H9 (cell line): ENCODE results near the gene AATK. TPM values are rescaled to one million over a fixed set of nuclear protein-coding genes. Genes with fewer than 3 reads are reported as not detected.

Experiments
- DNase-seq: peaks from one replicate; pipeline ENCODE4 v3.0.0-alpha.2; 2017
- H2AFZ ChIP-seq: one replicate; pipeline ENCODE4 v1.6.1; 2013; ENCODE audit warnings: mild to moderate bottlenecking, low read length, control low read depth, moderate library complexity
- H2AK5ac ChIP-seq: 2 replicates; pipeline ENCODE4 v1.6.1; 2013; ENCODE audit warnings: low read length, control low read depth, mixed read lengths; ENCODE audit not compliant: insufficient read length
- H2BK120ac ChIP-seq: one replicate; pipeline ENCODE4 v1.6.1; 2013; ENCODE audit warnings: low read depth, mild to moderate bottlenecking, low read length, control low read depth, inconsistent platforms; ENCODE audit not compliant: poor library complexity, severe bottlenecking
- H2BK12ac ChIP-seq: 2 replicates; pipeline ENCODE4 v1.6.1; 2013; ENCODE audit warnings: low read length, control low read depth, mixed read lengths, low read depth; ENCODE audit not compliant: insufficient read length
- H2BK15ac ChIP-seq: 2 replicates; pipeline ENCODE4 v1.6.1; 2013; ENCODE audit warnings: low read depth, low read length, control low read depth
- H2BK20ac ChIP-seq: one replicate; pipeline ENCODE4 v1.6.1; 2013; ENCODE audit warnings: low read depth, mild to moderate bottlenecking, low read length, control low read depth, inconsistent platforms; ENCODE audit not compliant: poor library complexity, severe bottlenecking
- H2BK5ac ChIP-seq: 2 replicates; pipeline ENCODE4 v1.6.1; 2013; ENCODE audit warnings: low read length, control low read depth, mixed read lengths; ENCODE audit not compliant: insufficient read length
- H3K14ac ChIP-seq: 2 replicates; pipeline ENCODE4 v1.6.1; 2013; ENCODE audit warnings: low read length, control low read depth; ENCODE audit not compliant: insufficient read depth
- H3K18ac ChIP-seq: 2 replicates; pipeline ENCODE4 v1.6.1; 2013; ENCODE audit warnings: low read depth, mild to moderate bottlenecking, mixed read lengths, low read length, control low read depth; ENCODE audit not compliant: insufficient read length
- H3K23ac ChIP-seq: 2 replicates; pipeline ENCODE4 v1.6.1; 2013; ENCODE audit warnings: low read length, control low read depth, mixed read lengths, low read depth; ENCODE audit not compliant: insufficient read length
- H3K23me2 ChIP-seq: 2 replicates; pipeline ENCODE4 v1.6.1; 2013; ENCODE audit warnings: low read depth, mild to moderate bottlenecking, mixed read lengths, low read length, control low read depth; ENCODE audit not compliant: insufficient read length, poor library complexity, severe bottlenecking
- H3K27ac ChIP-seq: 2 replicates; pipeline ENCODE4 v1.5.1; 2013; ENCODE audit warnings: low read length, control low read depth, mixed read lengths, low read depth; ENCODE audit not compliant: insufficient read length
- H3K27me3 ChIP-seq: 2 replicates; pipeline ENCODE4 v1.6.1; 2013; ENCODE audit warnings: low read length, control low read depth, inconsistent platforms; ENCODE audit not compliant: insufficient read depth
- H3K4ac ChIP-seq: 2 replicates; pipeline ENCODE4 v1.6.1; 2013; ENCODE audit warnings: low read depth, mild to moderate bottlenecking, control low read depth, inconsistent platforms, low read length, moderate library complexity
- H3K4me1 ChIP-seq: 2 replicates; pipeline ENCODE4 v1.6.1; 2013; ENCODE audit warnings: low read length, control low read depth, inconsistent platforms; ENCODE audit not compliant: insufficient read depth
- H3K4me2 ChIP-seq: 2 replicates; pipeline ENCODE4 v1.6.1; 2013; ENCODE audit warnings: low read length, control low read depth, mixed read lengths; ENCODE audit not compliant: insufficient read length, insufficient read depth
- H3K56ac ChIP-seq: 2 replicates; pipeline ENCODE4 v1.6.1; 2013; ENCODE audit warnings: low read depth, mild to moderate bottlenecking, mixed read lengths, low read length, control low read depth; ENCODE audit not compliant: insufficient read length
- H3K79me1 ChIP-seq: 2 replicates; pipeline ENCODE4 v1.6.1; 2013; ENCODE audit warnings: low read depth, mild to moderate bottlenecking, moderate library complexity, low read length, control low read depth, inconsistent platforms; ENCODE audit not compliant: insufficient read depth, poor library complexity, severe bottlenecking
- H3K79me2 ChIP-seq: 2 replicates; pipeline ENCODE4 v1.6.1; 2013; ENCODE audit warnings: low read length, control low read depth, inconsistent platforms; ENCODE audit not compliant: insufficient read depth
- H3K9ac ChIP-seq: 2 replicates; pipeline ENCODE4 v1.6.1; 2013; ENCODE audit warnings: low read length, control low read depth, mixed read lengths; ENCODE audit not compliant: insufficient read length; ENCODE audit errors: extremely low read depth
- H3K9me3 ChIP-seq: one replicate; pipeline ENCODE4 v1.6.1; 2013; ENCODE audit warnings: low read depth, low read length, inconsistent platforms; ENCODE audit not compliant: control insufficient read depth
- H3T11ph ChIP-seq: one replicate; pipeline ENCODE4 v1.6.1; 2013; ENCODE audit warnings: mild to moderate bottlenecking, low read length, control low read depth, inconsistent platforms
- H4K20me1 ChIP-seq: one replicate; pipeline ENCODE4 v1.6.1; 2013; ENCODE audit not compliant: control insufficient read depth, insufficient read length, insufficient read depth
- H4K5ac ChIP-seq: 2 replicates; pipeline ENCODE4 v1.6.1; 2013; ENCODE audit warnings: low read depth, mild to moderate bottlenecking, mixed read lengths, low read length, control low read depth; ENCODE audit not compliant: insufficient read length
- H4K8ac ChIP-seq: replicated peaks from 2 replicates; pipeline ENCODE4 v1.6.1; 2013; ENCODE audit warnings: low read length, control low read depth, mixed read lengths, low read depth; ENCODE audit not compliant: insufficient read length
- H4K91ac ChIP-seq: 2 replicates; pipeline ENCODE4 v1.6.1; 2013; ENCODE audit warnings: low read depth, mild to moderate bottlenecking, moderate library complexity, mixed read lengths, low read length, control low read depth; ENCODE audit not compliant: insufficient read length
- H3K27ac Mint-ChIP-seq, 3 experiments: 2 replicates in 2 of 3; 3 replicates in 1 of 3; pipeline ENCODE4 v1.8.0; 2020 to 2021; ENCODE audit warnings: mixed read lengths in 3 of 3, mild to moderate bottlenecking in 1 of 3, moderate library complexity in 1 of 3
- H3K27me3 Mint-ChIP-seq: 2 replicates; pipeline ENCODE4 v1.8.0; 2021; ENCODE audit warnings: low read depth, mild to moderate bottlenecking, moderate library complexity, mixed read lengths
- H3K36me3 Mint-ChIP-seq, 3 experiments: 2 replicates in 2 of 3; 3 replicates in 1 of 3; pipeline ENCODE4 v1.8.0; 2020 to 2021; ENCODE audit warnings: low read depth in 3 of 3, mixed read lengths in 3 of 3; ENCODE audit not compliant: insufficient read depth in 1 of 3
- H3K4me1 Mint-ChIP-seq, 2 experiments: 2 replicates each; pipeline ENCODE4 v1.8.0; 2020; ENCODE audit warnings: mixed read lengths in 2 of 2
- H3K4me3 Mint-ChIP-seq, 2 experiments: 2 replicates in 1 of 2; 3 replicates in 1 of 2; pipeline ENCODE4 v1.8.0; 2020 to 2021; ENCODE audit warnings: mild to moderate bottlenecking in 2 of 2, mixed read lengths in 2 of 2, moderate library complexity in 1 of 2
- H3K9me3 Mint-ChIP-seq, 2 experiments: 2 replicates in 1 of 2; 3 replicates in 1 of 2; pipeline ENCODE4 v1.8.0; 2020; ENCODE audit warnings: mild to moderate bottlenecking in 2 of 2, mixed read lengths in 2 of 2, moderate library complexity in 1 of 2
- WGBS: extraction: QIAGEN DNeasy Blood & Tissue Kit; methylation state at CpG from one replicate; pipeline ENCODE4 v1.1.7; 2013; ENCODE audit warnings: missing lambda C conversion rate, low lambda C conversion rate, mixed read lengths; ENCODE audit not compliant: insufficient read length; ENCODE audit errors: extremely low coverage; 5-methylcytosine and 5-hydroxymethylcytosine counted together
- total RNA-seq: library from RNA; stranded (reverse); gene quantifications from 2 replicates; pipeline ENCODE4 v1.2.1, GENCODE V29; 2021
- TF ChIP-seq, protein P1 (sequence below): fragments of 200-600 bp; sonication (generic); conservative IDR thresholded peaks from 3 replicates; pipeline ENCODE4 v1.8.0; 2021; ENCODE audit warnings: antibody characterized with exemption, mild to moderate bottlenecking

AATK gene
- total RNA-seq, 1 experiment from 2014 or later, result 2.4 TPM

GRCh38 chr17:81157848-81158687, 8.0 kb downstream of the AATK start:
- Histone ChIP-seq H4K20me1 (no peaks in the 10 kb centered on the region), H3K4ac (no peak overlapping the region), H3K56ac (no peak overlapping the region), H4K91ac (no peak overlapping the region), H3K27me3 (no peaks in the 10 kb centered on the region), H4K5ac (no peak overlapping the region), H2BK12ac (no peak overlapping the region), H3K79me1 (no peaks in the 10 kb centered on the region), H3K9ac (no peak overlapping the region), H2BK120ac (no peak overlapping the region), H2BK15ac (no peak overlapping the region), H3K18ac (no peak overlapping the region), H2AFZ (no peak overlapping the region), H3K79me2 (no peaks in the 10 kb centered on the region), H2BK5ac (no peak overlapping the region), H3K27ac (no peak overlapping the region), H4K8ac (no peak overlapping the region), H3K4me1 (no peaks in the 10 kb centered on the region), H3K14ac (no peak overlapping the region), H2AK5ac (no peak overlapping the region), H3K23ac (no peak overlapping the region), H2BK20ac (no peak overlapping the region), H3K4me2 (no peak overlapping the region), H3K9me3 (no peaks in the 10 kb centered on the region), H3T11ph (no peak overlapping the region), H3K23me2 (no peaks in the 10 kb centered on the region)
- Mint-ChIP-seq H3K36me3 (no peaks in the 10 kb centered on the region), H3K9me3 (no peaks in the 10 kb centered on the region), H3K27me3 (0 out of 2 replicates have a peak, but pooled peaks cover 2% of the 10 kb centered on the region), H3K4me3 (no peak overlapping the region), H3K27ac (0 out of 7 replicates have a peak overlapping the region, but pooled peaks of 1 of the 3 experiments have one; percentile 61), H3K4me1 (no peaks in the 10 kb centered on the region)
- no peak for DNase-seq
- WGBS, result no CpG with 5 or more reads among the region's 39 CpGs
- TF ChIP-seq, protein P1, sequence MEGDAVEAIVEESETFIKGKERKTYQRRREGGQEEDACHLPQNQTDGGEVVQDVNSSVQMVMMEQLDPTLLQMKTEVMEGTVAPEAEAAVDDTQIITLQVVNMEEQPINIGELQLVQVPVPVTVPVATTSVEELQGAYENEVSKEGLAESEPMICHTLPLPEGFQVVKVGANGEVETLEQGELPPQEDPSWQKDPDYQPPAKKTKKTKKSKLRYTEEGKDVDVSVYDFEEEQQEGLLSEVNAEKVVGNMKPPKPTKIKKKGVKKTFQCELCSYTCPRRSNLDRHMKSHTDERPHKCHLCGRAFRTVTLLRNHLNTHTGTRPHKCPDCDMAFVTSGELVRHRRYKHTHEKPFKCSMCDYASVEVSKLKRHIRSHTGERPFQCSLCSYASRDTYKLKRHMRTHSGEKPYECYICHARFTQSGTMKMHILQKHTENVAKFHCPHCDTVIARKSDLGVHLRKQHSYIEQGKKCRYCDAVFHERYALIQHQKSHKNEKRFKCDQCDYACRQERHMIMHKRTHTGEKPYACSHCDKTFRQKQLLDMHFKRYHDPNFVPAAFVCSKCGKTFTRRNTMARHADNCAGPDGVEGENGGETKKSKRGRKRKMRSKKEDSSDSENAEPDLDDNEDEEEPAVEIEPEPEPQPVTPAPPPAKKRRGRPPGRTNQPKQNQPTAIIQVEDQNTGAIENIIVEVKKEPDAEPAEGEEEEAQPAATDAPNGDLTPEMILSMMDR, result no peak
